ENCODE results near the gene OAF.

Gene OAF

DNA sequence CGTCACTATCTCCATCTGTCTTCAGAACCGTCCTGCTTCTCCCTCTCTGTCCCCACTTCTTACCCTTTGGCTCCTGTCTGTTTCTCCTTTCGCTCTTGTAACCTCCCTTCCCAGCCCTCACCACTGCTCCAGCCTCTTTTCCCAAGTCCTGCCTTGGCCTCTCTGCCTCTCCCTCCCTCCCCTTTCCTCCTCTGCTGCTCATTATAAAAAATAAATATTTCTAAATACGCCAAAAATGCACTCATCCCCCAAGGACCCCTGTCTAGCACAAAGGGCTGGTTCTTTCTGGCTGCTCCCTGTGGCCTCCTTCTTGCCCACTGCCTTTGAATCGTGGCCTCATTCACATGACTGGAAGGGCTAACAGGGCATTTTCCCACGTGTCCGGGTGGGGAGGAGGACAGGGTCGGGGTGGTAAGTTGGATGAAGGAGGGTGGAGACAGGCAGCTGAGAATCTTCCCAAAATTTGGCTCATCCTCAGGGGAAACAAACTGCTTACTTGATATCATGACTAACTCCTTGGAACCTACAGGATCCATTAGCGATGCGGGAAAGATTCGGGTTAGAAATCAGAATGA lies 26.4 kb upstream of the OAF start:
- DNase-seq: no peak

DNA sequence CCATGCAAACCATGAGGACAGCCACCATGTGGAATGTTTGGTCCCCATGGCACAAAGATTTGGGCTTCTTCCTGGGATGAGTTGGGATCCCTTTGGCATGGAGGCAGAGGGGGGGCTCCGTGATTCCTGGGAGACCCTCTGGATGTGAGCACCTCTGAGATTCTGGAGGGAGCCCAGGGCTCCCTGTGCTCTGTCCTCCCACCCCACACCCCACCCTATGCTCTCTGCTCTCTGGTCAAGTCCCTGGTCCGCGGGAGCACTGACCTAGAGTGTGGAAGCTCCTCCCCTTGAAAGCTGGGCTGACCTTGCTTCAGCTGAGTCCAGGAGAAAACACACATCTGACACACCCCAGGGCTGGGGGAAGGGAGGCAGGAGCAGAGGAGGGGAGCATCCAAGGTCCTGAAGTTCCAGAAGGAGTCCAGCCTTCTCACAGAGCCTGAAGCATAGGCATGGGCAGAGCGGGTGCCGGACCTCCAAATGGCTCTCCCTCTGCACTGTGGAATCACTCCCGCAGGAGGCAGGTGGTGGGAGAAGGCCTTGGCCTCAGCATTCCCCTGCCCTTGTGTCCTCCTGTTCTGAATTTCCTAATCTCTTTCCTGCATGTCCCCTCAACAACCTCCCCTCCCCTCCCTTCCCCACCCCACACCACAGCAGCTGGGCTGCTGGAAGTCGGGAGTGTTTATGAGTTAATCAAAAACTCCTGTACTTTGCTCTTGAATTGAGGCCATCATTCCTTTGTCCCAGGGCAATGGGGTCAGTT lies 25.7 kb upstream of the OAF start:
- no peak for DNase-seq

DNA sequence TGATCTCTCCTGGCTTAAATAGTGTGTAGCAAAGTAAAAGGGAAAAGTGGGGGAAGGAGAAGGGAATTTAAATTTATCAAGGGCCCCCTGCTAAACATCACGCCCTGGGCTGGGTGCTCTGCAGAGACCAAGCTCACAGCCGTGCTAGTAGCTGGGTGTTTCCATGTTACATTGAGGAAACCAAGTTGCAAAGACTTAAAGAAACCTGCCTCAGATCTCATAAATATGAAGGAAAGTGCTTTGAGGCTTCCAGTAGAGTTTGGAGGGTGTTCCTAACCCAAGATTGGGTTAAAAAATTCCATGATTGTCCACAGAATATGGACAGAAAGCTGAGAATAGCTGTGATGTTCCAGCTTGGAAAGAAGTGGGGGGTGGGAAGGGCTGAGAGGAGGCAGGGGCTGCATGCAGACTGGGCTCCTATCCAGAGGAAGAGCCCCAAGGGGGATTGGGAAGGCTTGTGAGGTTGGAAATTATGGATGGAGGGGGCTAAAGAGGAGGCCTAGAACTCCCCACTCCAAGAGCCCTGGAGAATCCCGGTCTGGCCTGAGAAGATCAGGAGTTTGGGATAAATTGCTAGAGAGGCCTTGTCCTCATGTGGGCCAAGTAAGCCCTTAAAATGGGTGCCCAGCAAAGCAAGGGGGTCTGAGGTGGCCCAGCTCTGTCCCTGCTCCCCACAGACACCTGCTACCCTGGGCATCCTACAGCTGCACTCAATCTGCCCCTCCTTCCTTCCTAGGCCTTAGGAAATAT lies 25.0 kb upstream of the OAF start:
- DNase-seq: no peak

DNA sequence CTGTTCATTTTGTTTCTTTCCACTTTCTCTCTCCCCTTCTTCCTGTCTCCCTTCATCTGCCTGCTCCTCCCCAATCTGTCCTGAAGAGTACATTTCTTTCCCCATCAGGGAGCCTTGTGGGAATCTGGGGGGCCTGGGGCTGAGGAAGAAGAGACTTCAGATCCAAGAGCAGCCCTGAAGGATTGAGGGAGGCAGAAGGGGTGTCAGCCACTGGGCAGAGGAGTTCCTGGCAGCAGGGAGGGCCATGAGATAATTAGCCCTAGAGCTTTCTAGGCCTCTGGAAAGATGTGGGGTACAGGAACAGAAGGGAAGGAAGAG lies 24.4 kb upstream of the OAF start:
- no peak for DNase-seq

- DNase-seq: no peak
Measured at GRCh38 chr11:120186774-120187591, 23.8 kb upstream of the OAF start.

DNA sequence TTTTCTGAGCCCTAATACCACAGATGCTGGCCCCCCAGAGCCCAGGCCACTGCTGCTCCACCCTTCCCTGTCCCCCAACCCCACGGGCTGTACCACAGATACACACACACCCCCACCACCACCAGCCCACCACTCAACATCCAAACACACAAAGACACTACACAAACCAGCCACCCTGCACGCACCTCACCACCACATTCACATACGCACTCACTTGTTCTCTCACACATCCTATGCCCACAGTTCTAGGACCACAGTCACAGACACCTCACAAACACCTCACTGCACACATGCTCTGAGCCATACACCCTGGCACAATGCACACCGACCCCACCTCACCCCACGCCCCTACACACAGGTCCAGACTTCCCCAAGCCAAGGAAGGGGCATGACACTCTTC lies 22.5 kb upstream of the OAF start:
- DNase-seq: no peak

GRCh38 chr11:120188811-120189455 lies 21.9 kb upstream of the OAF start:
- no peak for DNase-seq

DNA sequence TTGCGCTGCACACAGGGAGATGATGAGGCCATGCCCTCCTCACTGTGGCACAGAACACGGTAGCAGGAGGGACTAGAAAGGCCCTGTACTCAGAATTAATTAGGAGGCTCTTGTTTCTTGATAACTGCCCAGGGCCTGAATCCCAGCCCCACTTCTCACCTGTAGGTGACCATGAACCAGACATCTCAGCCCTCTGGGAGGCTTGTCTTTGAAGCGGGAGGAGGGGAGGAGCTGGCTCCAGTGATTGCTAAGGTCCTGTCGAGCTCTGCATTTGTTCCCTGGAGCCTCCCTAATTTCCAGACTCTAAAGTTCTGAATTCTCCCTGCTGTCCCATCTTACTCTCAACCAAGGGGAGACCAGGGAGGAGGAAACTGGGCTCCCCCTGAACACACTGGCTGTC lies 19.8 kb upstream of the OAF start:
- no peak for DNase-seq

GRCh38 chr11:120192831-120193625 lies 17.8 kb upstream of the OAF start:
- DNase-seq: no peak

GRCh38 chr11:120194166-120194565 lies 16.7 kb upstream of the OAF start:
- DNase-seq: no peak

DNA sequence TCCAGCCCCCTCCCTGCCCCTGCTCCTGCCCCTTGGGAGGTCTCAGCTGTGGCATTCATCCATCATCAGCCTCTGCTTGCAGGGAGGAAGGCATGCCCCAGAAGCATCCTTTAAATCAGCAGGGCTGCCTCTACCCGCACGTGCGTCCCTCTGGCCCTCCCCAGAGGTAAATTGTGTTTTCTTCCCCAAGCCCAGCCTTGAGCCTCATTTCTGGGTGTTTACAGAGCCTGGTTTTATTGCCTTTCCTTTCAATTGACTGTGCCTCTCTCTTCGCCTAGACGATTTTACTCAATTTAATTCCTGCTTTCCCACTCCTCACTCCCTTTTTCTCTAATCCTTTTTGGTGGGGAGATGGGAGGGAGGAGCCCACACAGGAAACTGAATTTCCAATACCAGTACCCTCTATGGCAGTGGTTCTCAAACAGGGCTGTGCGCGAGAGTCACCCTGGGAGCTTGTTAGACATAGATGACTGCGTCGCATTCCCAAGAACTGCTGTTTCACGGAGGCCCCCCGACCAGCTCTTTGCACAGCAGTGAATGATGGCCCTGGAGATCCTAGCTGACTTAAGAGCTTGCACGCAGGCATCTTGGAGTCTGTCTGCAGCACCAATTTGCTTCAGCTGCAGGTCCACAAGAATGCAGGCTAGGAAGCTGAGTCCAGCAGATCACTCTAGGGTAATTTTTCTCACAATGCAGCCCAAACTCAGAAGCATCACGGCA lies 15.1 kb upstream of the OAF start:
- no peak for DNase-seq

DNA sequence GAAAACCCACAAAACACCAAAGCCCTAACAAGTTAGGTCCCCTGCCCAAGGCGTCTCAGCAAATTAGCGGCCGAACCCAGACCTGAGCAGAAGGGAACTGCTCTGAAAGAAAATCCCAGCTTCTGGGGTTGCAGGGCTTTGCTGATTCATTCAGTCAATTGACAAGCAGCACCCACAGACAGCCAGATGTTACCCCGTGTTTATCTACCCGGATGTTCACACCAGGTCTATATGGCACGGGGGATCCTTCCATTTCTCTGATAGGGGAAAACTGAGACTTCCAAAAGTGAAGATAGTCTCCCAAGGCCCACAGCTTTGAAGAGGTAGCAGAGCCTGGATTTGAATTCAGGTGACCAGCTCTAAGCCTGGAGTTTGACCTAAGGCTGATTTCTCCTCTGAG lies 14.0 kb upstream of the OAF start:
- DNase-seq: no peak

DNA sequence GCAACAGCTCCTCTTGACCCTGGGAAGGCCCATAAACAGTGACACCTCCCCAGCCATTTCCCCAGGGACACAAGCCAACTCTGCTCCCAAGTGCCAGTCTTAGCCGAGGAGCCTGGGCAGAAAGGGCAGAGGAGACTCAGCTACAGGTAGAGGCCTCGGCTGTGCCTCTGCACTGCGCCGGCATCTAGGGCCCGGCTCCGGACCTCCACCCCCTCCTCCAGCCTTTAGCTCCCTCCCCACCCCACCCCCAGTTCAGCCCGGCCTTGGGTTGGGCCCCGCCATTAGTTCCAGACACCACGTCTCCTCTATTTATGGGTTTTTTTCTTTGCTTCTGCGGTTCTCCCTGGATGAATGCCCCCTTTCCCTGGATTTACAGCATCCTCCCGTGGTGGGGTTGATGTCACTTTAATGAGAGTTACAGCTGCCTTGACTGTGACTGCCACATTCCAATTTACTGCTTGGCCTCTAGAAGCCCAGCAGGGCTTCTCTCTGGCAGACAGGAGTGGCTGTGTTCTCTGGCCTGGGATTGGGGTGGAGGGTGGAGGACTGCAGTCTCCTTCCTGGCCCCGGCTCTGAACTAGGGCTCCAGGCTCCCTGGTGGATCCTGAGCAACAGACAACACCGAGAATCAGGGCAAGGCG lies 13.5 kb upstream of the OAF start:
- DNase-seq: no peak

- DNase-seq: no peak
Measured at GRCh38 chr11:120197977-120198376, 12.9 kb upstream of the OAF start.

DNA sequence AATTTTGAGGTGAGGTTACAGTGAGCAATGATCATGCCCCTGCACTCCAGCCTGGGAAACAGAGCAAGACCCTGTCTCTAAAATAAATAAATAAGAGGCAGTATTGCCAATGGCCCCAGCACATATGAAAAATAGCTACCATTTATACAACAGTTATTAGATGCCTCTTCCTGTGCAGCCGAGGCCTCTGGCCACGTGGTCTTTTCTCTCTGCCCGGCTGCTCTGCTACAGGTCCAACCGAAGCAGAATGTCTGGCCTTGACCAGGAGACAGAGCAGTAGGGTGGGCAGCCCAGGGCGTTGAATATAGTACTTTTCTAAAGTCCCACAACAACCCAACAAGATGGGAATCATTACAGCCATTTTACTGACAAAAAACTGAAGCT lies 12.4 kb upstream of the OAF start:
- no peak for DNase-seq

GRCh38 chr11:120198787-120199469 lies 11.9 kb upstream of the OAF start:
- no peak for DNase-seq

DNA sequence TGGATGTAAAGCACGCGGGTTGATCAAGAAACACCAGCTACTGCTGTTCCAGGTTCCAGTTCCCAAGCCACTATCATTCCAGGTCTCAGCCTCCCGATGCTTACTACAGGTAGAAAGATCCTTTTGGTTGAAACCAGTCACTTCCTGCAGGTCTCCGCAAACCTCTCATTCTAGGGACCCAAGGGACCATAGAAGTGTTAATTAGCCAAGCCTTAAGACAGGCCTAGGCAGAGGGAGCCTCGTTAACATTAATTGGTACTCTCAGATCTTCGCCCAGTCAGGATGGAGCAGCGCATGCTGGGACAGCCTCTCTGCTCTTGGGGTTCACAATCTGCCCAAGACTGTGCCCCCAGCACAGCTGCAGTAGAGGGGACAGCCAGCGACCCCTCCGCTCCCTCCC lies 11.2 kb upstream of the OAF start:
- DNase-seq: no peak

DNA sequence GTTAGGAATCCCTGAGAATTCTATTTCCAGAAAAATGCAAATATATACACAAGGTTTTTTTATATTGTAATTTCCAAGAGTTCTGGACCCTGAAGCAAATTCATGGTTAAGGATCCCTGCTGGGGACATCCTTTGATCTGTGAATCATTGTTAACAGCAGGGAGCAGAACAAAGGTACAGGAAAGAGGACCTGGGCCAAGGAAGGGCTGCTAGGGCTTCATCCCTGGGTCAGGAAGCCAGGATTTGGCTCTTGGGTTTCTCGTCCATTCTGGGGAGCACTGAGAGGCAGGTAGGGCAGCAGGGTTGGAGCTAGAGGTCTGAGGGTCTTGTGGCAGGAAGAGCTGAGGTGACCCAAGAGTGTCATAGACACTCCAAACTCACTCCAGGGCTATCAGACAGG lies 10.2 kb upstream of the OAF start:
- no peak for DNase-seq

DNA sequence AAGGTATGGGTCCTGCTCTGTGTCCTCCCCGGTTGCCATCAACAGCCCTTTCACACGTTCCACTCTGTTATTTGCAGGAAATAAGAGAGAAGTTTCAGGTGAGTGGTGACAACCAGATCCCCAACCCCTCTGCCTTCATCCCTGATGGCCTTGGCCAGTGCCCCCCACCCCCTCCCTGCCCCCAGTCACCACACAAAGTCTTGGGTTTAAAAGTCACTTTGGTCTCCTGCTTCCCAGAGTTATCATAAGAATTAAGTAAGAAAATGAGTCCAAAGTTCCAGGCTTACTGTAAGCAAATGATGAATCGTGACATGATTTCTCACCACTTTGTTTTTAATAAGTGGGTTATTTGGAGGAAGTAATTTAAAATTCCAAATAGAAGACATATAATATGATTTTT lies 9.2 kb upstream of the OAF start:
- no peak for DNase-seq

GRCh38 chr11:120203626-120204025 lies 7.2 kb upstream of the OAF start:
- no peak for DNase-seq
